HepG2 (cell line): ENCODE data around the gene XAGE1A. TPM values are rescaled to one million over a fixed set of nuclear protein-coding genes. Genes with fewer than 3 reads are reported as not detected.
"Not testable (repeated sequence)": the region's sequence is repeated elsewhere in the genome, so short reads cannot be mapped to it uniquely, and the experiment has no call there.

ENCODE experiments used
- ATAC-seq: fragments of 200-7000 bp; cut with Tn5 transposase; 3 replicates; pipeline ENCODE4 v1.9.1; 2020; ENCODE audit warnings: mild to moderate bottlenecking, moderate library complexity
- BruUV-seq: library from RNA; stranded (reverse); fragments of 400-500 nt; replicated peaks from 2 replicates; lab custom pipeline; 2021; lab: Mats Ljungman, UMichigan
- CTCF ChIA-PET: fragments of 300-600 bp; formaldehyde crosslinking; extraction: SDS; loops from one replicate; lab custom pipeline; 2021; ENCODE audit warnings: low total read pairs, inconsistent platforms, low intra/inter-chr PET ratio; lab: Yijun Ruan, JAX
- POLR2A ChIA-PET: fragments of 350-600 bp; sonication (Branson Sonifier 250); formaldehyde crosslinking; loops from one replicate; lab custom pipeline; 2020; ENCODE audit warnings: antibody characterized with exemption, inconsistent platforms; lab: Yijun Ruan, JAX
- DNase-seq: peaks from one replicate; pipeline ENCODE4 v3.0.0-alpha.2; 2015; ENCODE audit warnings: low spot score
- FAIRE-seq: peaks from 3 replicates; lab custom pipeline; 2011; peaks lifted over from hg19 to GRCh38; lab: Jason Lieb, UNC
- H2AFZ ChIP-seq: one replicate; pipeline ENCODE4 v1.6.1; 2011; ENCODE audit warnings: low read length, inconsistent platforms
- H3K27ac ChIP-seq: fragments of 300-600 bp; 3 replicates; pipeline ENCODE4 v1.8.0; 2011; ENCODE audit warnings: mixed run types, mild to moderate bottlenecking, mixed read lengths, low read length, inconsistent platforms; ENCODE audit not compliant: insufficient read depth; ENCODE audit errors: extremely low read length
- H3K27me3 ChIP-seq, 2 experiments: fragments of 200-600 bp in 1 of 2; 2 replicates in 1 of 2; 3 replicates in 1 of 2; pipeline versions ENCODE4 v1.6.0 to v1.8.0; 2011; ENCODE audit warnings: low read length in 2 of 2, mild to moderate bottlenecking in 2 of 2, moderate library complexity in 2 of 2, inconsistent platforms in 1 of 2; ENCODE audit not compliant: insufficient read depth in 2 of 2, control insufficient read depth in 1 of 2
- H3K36me3 ChIP-seq, 2 experiments: fragments of 200-600 bp in 1 of 2; replicated peaks in 1 of 2; 2 replicates in 1 of 2; 3 replicates in 1 of 2; pipeline versions ENCODE4 v1.5.1 to v1.8.0; 2011; ENCODE audit warnings: low read length in 2 of 2, inconsistent platforms in 1 of 2; ENCODE audit not compliant: insufficient read depth in 2 of 2, control insufficient read depth in 1 of 2
- H3K4me1 ChIP-seq: 2 replicates; pipeline ENCODE4 v1.5.1; 2012; ENCODE audit warnings: low read length, inconsistent platforms; ENCODE audit not compliant: insufficient read depth
- H3K4me2 ChIP-seq: 2 replicates; pipeline ENCODE4 v1.6.0; 2011; ENCODE audit warnings: low read depth, low read length, inconsistent platforms
- H3K4me3 ChIP-seq, 3 experiments: fragments of 200-600 bp in 1 of 3; sonication (generic), shearing (Covaris generic) in 1 of 3; replicated peaks in 1 of 3; 2 replicates each; pipeline ENCODE4 v1.5.1; 2011 to 2016; ENCODE audit warnings: low read length in 3 of 3, inconsistent platforms in 2 of 3, low read depth in 2 of 3, mild to moderate bottlenecking in 2 of 3, control low read depth in 1 of 3, mixed read lengths in 1 of 3; ENCODE audit not compliant: insufficient read depth in 1 of 3
- H3K79me2 ChIP-seq: one replicate; pipeline ENCODE4 v1.6.1; 2011; ENCODE audit warnings: low read length, inconsistent platforms; ENCODE audit not compliant: insufficient read depth
- H3K9ac ChIP-seq: 2 replicates; pipeline ENCODE4 v1.6.0; 2011; ENCODE audit warnings: mild to moderate bottlenecking, low read depth, low read length, inconsistent platforms; ENCODE audit not compliant: insufficient read depth
- H3K9me3 ChIP-seq: 2 replicates; pipeline ENCODE4 v1.5.1; 2012; ENCODE audit warnings: mild to moderate bottlenecking, low read length
- H4K20me1 ChIP-seq: 2 replicates; pipeline ENCODE4 v1.6.0; 2011; ENCODE audit warnings: inconsistent platforms, mild to moderate bottlenecking, low read length, moderate library complexity; ENCODE audit not compliant: insufficient read depth
- PCBP2 ChIP-seq: fragments of 200-400 bp; formaldehyde crosslinking; optimal IDR thresholded peaks from 2 replicates; pipeline ENCODE3; 2018; ENCODE audit warnings: low read length, low read depth; ENCODE audit not compliant: poor library complexity, severe bottlenecking
- POLR2AphosphoS5 ChIP-seq: IDR thresholded peaks from 2 replicates; pipeline ENCODE4 v1.6.1; 2012; ENCODE audit warnings: low read depth, low read length
- SUZ12 ChIP-seq: fragments of 150-350 bp; IDR thresholded peaks from 2 replicates; pipeline ENCODE4 v1.6.1; 2014; ENCODE audit warnings: low read depth, low read length
- TOE1 ChIP-seq: sonication (generic); formaldehyde crosslinking; IDR thresholded peaks from 2 replicates; pipeline ENCODE4 v1.4.0; 2020; ENCODE audit warnings: mild to moderate bottlenecking, missing genetic modification reagents
- ZNF260 ChIP-seq: sonication (generic); formaldehyde crosslinking; IDR thresholded peaks from 2 replicates; pipeline ENCODE4 v1.4.0; 2020; ENCODE audit warnings: missing genetic modification reagents, low read depth, mild to moderate bottlenecking, borderline replicate concordance
- WGBS: methylation state at CpG from one replicate; pipeline ENCODE4 v1.1.6; 2017; ENCODE audit warnings: low lambda C conversion rate; 5-methylcytosine and 5-hydroxymethylcytosine counted together
- in situ Hi-C: cut with HindIII; loops from 2 replicates; pipeline ENCODE4 v1.10.0; 2017; ENCODE audit warnings: low pct_unique_long_range_greater_than_20kb; ENCODE audit not compliant: extremely low pct_ligation_motif_present
- intact Hi-C: fragments of 100-400 bp; cut with micrococcal nuclease; formaldehyde crosslinking; loops from one replicate; pipeline ENCODE4 v1.10.0; 2022; ENCODE audit not compliant: unreplicated experiment
- polyA plus RNA-seq, 8 experiments: library from polyadenylated mRNA; depleted of rRNA in 3 of 8; stranded (reverse) in 7 of 8; unstranded in 1 of 8; fragments of >200 nt; fragmentation: Illumina TruSeq in 4 of 8; extraction: Trizol in 4 of 8; gene quantifications; 2 replicates each; pipeline versions ENCODE4 v1.2.1 to v1.2.3, GENCODE V29; 2011 to 2016; ENCODE audit warnings: low read depth in 4 of 8, missing spikeins in 1 of 8, mixed read lengths in 1 of 8; ENCODE audit not compliant: insufficient read depth in 1 of 8
- total RNA-seq, 5 experiments: library from RNA; depleted of rRNA; stranded (reverse); fragments of >200 nt; fragmentation: Illumina TruSeq; extraction: Trizol; gene quantifications; 2 replicates each; pipeline ENCODE4 v1.2.3, GENCODE V29; 2016; ENCODE audit warnings: low read depth in 1 of 5
- TF ChIP-seq, protein P1 (sequence below): sonication (generic); formaldehyde crosslinking; conservative IDR thresholded peaks from 2 replicates; pipeline ENCODE4 v1.4.0; 2020; ENCODE audit warnings: mild to moderate bottlenecking, missing genetic modification reagents, moderate library complexity
- TF ChIP-seq, protein P2 (sequence below): sonication (generic); formaldehyde crosslinking; IDR thresholded peaks from 2 replicates; pipeline ENCODE4 v1.4.0; 2020; ENCODE audit warnings: missing genetic modification reagents

XAGE1A gene
- total and polyA plus RNA-seq, 2 of the 13 experiments (the other 11 are each of a cell fraction or from before 2014, with no cell fraction given): not detected

DNA sequence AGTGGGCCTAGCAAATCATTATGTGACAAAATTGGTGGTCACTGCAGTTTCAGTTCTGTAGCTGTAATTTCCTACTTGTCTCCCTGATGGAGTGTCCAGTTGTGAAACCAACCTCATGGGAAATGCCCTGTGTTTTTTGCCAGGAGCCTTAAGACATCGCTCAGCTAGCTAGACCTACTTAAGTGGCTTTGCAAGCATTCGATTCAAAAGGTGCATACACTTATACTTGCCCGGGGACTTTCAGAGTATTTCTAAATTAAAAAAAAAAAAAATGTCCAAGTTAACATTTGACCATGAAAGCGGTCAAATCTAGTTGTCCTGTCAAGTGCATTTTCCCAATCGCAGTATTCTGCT, 788 bp downstream of the XAGE1A start:
- intact Hi-C loops, ATAC-seq, H3K79me2 ChIP-seq, H3K4me1 ChIP-seq, H3K9me3 ChIP-seq, H3K27me3 ChIP-seq, POLR2A ChIA-PET, FAIRE-seq, H3K9ac ChIP-seq, CTCF ChIA-PET, H4K20me1 ChIP-seq, H2AFZ ChIP-seq, H3K27ac ChIP-seq, DNase-seq, H3K4me2 ChIP-seq, H3K4me3 ChIP-seq, in situ Hi-C loops, BruUV-seq, H3K36me3 ChIP-seq: not testable (repeated sequence)
- no CpG with 5 or more reads among the region's 5 CpGs for WGBS

DNA sequence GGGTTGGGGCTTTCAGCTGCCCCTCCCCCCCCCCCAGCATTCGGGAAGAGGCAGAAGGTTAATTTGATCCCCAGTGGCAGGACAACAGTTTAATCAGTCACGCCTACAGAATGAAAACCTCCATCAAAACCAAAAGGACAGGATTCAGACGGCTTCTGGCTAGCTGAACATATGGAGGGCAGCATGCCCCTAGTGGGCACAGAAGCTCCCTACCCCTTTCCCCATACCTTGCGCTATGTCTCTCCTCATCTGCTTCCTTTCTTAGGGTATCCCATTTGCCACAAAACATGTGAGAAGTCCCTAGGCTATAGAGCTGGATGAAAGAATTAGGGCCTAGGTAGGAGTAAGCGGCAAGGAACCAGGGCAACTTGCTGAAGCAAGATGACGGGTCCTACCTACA, 5.8 kb downstream of the XAGE1A start:
- CTCF ChIA-PET, H3K27ac ChIP-seq, H4K20me1 ChIP-seq, H3K27me3 ChIP-seq, H3K4me1 ChIP-seq, H3K9me3 ChIP-seq, H3K4me3 ChIP-seq, H3K9ac ChIP-seq, BruUV-seq, H3K79me2 ChIP-seq, ATAC-seq, H3K4me2 ChIP-seq, in situ Hi-C loops, FAIRE-seq, DNase-seq, intact Hi-C loops, POLR2A ChIA-PET, H3K36me3 ChIP-seq, H2AFZ ChIP-seq: not testable (repeated sequence)
- no CpG with 5 or more reads among the region's 6 CpGs for WGBS

DNA sequence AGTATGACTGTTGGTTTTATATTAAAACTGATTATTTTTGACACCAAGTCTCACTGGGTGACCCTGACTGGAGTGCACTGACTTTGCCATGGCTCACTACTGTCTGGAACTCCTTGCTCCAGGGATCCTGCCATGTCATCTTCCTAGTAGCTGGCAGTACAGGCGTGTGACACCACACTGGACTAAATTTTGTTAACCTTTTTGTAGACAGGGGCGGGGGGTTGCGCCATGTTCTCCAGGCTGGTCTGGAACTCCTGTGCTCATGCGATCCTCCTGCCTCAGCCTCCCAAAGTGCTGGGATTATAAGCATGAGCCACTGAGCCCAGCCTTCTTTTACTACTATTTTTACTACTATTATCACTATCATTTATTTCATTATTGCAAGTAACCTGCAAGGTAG, 8.9 kb downstream of the XAGE1A start:
- no peaks in the 10 kb centered on the region for H3K27me3 ChIP-seq
- no peak overlapping the region for H3K27ac ChIP-seq
- in situ Hi-C loops: no loop called here
- H3K9ac ChIP-seq: no peak overlapping the region
- no peaks in the 10 kb centered on the region for H3K36me3 ChIP-seq
- H3K79me2 ChIP-seq: no peaks in the 10 kb centered on the region
- no peak for FAIRE-seq
- H3K9me3 ChIP-seq: no peaks in the 10 kb centered on the region
- ChIA-PET POLR2A (no interaction called here), CTCF (no interaction called here)
- no peak for DNase-seq
- H4K20me1 ChIP-seq: no peaks in the 10 kb centered on the region
- no peak overlapping the region for H3K4me3 ChIP-seq
- WGBS: no CpG with 5 or more reads among the region's 4 CpGs
- no peaks in the 10 kb centered on the region for H3K4me1 ChIP-seq
- no peak overlapping the region for H3K4me2 ChIP-seq
- ATAC-seq: no peak
- intact Hi-C loops: no loop called here
- no peak overlapping the region for H2AFZ ChIP-seq
- no TSS peak for BruUV-seq
- TF ChIP-seq POLR2AphosphoS5: no peak
- TF ChIP-seq, protein P1, sequence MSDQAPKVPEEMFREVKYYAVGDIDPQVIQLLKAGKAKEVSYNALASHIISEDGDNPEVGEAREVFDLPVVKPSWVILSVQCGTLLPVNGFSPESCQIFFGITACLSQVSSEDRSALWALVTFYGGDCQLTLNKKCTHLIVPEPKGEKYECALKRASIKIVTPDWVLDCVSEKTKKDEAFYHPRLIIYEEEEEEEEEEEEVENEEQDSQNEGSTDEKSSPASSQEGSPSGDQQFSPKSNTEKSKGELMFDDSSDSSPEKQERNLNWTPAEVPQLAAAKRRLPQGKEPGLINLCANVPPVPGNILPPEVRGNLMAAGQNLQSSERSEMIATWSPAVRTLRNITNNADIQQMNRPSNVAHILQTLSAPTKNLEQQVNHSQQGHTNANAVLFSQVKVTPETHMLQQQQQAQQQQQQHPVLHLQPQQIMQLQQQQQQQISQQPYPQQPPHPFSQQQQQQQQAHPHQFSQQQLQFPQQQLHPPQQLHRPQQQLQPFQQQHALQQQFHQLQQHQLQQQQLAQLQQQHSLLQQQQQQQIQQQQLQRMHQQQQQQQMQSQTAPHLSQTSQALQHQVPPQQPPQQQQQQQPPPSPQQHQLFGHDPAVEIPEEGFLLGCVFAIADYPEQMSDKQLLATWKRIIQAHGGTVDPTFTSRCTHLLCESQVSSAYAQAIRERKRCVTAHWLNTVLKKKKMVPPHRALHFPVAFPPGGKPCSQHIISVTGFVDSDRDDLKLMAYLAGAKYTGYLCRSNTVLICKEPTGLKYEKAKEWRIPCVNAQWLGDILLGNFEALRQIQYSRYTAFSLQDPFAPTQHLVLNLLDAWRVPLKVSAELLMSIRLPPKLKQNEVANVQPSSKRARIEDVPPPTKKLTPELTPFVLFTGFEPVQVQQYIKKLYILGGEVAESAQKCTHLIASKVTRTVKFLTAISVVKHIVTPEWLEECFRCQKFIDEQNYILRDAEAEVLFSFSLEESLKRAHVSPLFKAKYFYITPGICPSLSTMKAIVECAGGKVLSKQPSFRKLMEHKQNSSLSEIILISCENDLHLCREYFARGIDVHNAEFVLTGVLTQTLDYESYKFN (CRISPR knock-in tag): no peak
- TF ChIP-seq, protein P2, sequence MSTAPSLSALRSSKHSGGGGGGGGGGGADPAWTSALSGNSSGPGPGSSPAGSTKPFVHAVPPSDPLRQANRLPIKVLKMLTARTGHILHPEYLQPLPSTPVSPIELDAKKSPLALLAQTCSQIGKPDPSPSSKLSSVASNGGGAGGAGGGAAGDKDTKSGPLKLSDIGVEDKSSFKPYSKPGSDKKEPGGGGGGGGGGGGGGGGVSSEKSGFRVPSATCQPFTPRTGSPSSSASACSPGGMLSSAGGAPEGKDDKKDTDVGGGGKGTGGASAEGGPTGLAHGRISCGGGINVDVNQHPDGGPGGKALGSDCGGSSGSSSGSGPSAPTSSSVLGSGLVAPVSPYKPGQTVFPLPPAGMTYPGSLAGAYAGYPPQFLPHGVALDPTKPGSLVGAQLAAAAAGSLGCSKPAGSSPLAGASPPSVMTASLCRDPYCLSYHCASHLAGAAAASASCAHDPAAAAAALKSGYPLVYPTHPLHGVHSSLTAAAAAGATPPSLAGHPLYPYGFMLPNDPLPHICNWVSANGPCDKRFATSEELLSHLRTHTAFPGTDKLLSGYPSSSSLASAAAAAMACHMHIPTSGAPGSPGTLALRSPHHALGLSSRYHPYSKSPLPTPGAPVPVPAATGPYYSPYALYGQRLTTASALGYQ (CRISPR knock-in tag): no peak
- TF ChIP-seq ZNF260 (CRISPR knock-in tag): no peak
- TF ChIP-seq PCBP2: no peak
- no peak for TF ChIP-seq TOE1
- TF ChIP-seq SUZ12: no peak
